Left renal pelvis (tissue), 4 donors: ENCODE measurements around the gene PKLR. TPM values are rescaled to one million over a fixed set of nuclear protein-coding genes. Genes with fewer than 3 reads are reported as not detected.

ENCODE experiments used
- polyA plus RNA-seq, 4 donors: library from polyadenylated mRNA; unstranded; fragments of 120-200 nt; gene quantifications; one replicate each; pipeline ENCODE4 v1.2.1, GENCODE V29; 2013; ENCODE audit not compliant: insufficient read length in 4 of 4

The PKLR gene
- polyA plus RNA-seq, 4 donors = 0.53 to 8.7 (median 5.7) TPM

Other genes starting within 250 kb of the PKLR start
- 10 to 100 TPM; 19.2 to 24.8 (median 19.5) TPM for gene EFNA4, start 237.7 kb downstream of the PKLR start, polyA plus RNA-seq
- 1 to 10 TPM; 5.7 to 7.8 (median 6.3) TPM for gene EFNA3, start 222.6 kb downstream of the PKLR start, polyA plus RNA-seq
- 10 to 100 TPM; 23.7 to 69.5 (median 63.0) TPM for gene EFNA1, start 173.6 kb downstream of the PKLR start, polyA plus RNA-seq
- gene SLC50A1, start 165.6 kb downstream of the PKLR start, polyA plus RNA-seq = 10 to 100 TPM; 39.6 to 66.6 (median 54.3) TPM
- gene DPM3, start 160.9 kb downstream of the PKLR start, polyA plus RNA-seq = 10 to 100 TPM; 29.4 to 49.8 (median 31.4) TPM
- gene KRTCAP2, start 128.1 kb downstream of the PKLR start, polyA plus RNA-seq = 100 to 1,000 TPM; 139 to 182 (median 152) TPM
- gene TRIM46, start 127.6 kb downstream of the PKLR start, polyA plus RNA-seq = 1 to 10 TPM; 2.4 to 6.3 (median 3.2) TPM
- gene THBS3, start 93.5 kb downstream of the PKLR start, polyA plus RNA-seq = 10 to 100 TPM; 27.7 to 52.9 (median 46.5) TPM
- 10 to 100 TPM; 26.6 to 49.9 (median 39.6) TPM for gene MTX1, start 92.7 kb downstream of the PKLR start, polyA plus RNA-seq
- 10 to 100 TPM; 20.0 to 32.8 (median 24.2) TPM for gene ENTREP3, start 46.0 kb downstream of the PKLR start, polyA plus RNA-seq
- gene SCAMP3, start 39.1 kb downstream of the PKLR start, polyA plus RNA-seq = 10 to 100 TPM; 45.9 to 72.1 (median 58.9) TPM
- 10 to 100 TPM; 70.1 to 93.6 (median 74.8) TPM for gene CLK2, start 27.9 kb downstream of the PKLR start, polyA plus RNA-seq
- gene HCN3, start 24.0 kb downstream of the PKLR start, polyA plus RNA-seq = 10 to 100 TPM in 2 of 4 donors, 1 to 10 TPM in 2; 8.4 to 11.9 (median 10.1) TPM
- 100 to 1,000 TPM; 110 to 201 (median 171) TPM for gene FDPS, start 7.4 kb upstream of the PKLR start, polyA plus RNA-seq
- 10 to 100 TPM; 35.4 to 40.6 (median 36.6) TPM for gene RUSC1, start 19.5 kb upstream of the PKLR start, polyA plus RNA-seq